NOMO-1 (cell line): ENCODE measurements around the gene PNKD.
A peak's percentile ranks its signal among the peaks of the same experiment; 100 is the strongest.

Experiments
- DNase-seq, 2 experiments: peaks; one replicate each; lab custom pipeline; 2025; ENCODE audit not compliant: unreplicated experiment in 2 of 2; lab: John Stamatoyannopoulos, UW

PNKD gene

DNA sequence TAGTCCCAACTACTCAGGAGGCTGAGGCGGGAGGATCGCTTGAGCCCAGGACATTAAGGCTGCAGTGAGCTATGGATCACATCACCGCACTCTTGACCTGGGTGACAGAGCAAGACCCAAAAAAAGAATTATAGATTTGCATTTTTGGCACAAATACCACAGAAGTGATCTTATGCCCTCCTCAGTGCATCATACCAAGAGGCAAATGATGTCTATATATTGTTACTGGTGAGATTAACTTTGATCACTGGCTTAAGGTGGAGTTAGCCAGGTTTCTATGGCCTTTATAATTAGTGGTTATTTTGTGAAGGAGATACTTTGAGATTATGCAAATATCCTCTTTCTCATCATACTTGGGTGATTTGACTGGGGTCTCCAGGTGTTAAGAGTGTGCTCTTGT, 64.2 kb downstream of the PNKD start:
- DNase-seq, result no peak

GRCh38 chr2:218340656-218341055, 70.3 kb downstream of the PNKD start:
- DNase-seq, result no peak

DNA sequence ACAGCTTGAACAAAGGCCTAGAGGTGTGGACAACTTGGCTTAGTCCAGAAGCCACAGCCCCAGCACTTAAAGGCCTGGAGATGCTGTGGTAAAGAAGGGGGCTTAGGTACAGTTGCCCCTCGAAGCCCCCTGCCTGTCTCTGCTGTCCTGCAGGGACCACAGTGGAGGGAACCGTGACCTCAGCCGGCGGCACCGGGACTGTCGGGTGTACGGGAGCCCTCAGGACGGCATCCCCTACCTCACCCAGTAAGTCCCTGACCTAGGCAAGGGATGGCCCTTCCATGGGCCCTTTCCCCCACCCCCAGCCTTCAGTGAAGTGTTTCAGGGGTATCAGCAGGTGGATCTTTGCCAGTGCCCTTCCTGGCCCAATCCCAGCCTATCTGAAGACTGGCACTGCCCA, 71.1 kb downstream of the PNKD start:
- no peak for DNase-seq

DNA sequence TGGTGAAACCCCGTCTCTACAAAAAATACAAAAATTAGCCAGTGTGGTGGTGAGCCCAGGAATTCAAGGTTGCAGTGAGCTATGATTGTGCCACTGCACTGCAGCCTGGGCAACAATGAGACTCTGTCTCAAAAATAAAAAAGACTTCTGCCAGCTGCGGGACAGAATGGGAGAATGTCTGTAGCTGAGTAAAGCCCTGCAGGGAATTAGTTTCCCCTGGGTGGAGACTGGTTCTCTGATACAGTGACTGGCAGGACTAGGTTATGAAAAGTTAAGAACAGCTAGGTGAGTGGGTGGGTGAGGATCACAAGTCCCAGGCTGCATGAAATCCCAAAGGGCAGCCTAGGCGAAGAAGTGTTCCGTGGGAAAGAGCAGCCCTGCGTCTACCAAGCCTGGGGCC, 72.5 kb downstream of the PNKD start:
- no peak for DNase-seq

GRCh38 chr2:218343591-218343990, 73.3 kb downstream of the PNKD start:
- no peak for DNase-seq

DNA sequence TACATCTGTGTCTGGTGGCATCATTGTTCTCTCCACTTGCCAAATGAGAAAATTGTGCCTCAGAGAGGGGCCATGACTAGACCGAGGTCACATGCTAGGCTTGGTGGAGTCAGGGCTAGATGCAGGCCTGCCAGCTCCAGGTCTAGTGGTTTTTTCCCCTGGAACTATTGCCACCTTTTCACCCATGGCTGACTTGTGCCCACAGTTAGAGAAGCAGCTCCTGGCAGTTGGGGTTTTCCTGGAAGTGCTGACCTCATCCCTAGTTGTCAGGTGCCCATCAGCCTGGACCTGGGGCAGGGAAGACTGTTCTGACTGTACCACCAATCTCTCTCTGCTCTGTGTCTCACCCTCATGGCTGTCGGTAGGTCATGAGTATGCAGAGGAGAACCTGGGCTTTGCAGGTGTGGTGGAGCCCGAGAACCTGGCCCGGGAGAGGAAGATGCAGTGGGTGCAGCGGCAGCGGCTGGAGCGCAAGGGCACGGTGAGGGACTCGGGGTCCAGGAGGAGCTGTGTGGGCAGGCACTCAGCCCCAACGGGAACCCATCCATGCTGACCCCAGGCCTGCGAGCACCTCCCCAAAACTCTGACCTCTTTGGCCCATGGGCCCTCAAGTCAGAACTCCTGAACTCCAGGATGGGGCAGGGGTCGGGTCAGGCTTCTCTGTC, 73.9 kb downstream of the PNKD start:
- no peak for DNase-seq

DNA sequence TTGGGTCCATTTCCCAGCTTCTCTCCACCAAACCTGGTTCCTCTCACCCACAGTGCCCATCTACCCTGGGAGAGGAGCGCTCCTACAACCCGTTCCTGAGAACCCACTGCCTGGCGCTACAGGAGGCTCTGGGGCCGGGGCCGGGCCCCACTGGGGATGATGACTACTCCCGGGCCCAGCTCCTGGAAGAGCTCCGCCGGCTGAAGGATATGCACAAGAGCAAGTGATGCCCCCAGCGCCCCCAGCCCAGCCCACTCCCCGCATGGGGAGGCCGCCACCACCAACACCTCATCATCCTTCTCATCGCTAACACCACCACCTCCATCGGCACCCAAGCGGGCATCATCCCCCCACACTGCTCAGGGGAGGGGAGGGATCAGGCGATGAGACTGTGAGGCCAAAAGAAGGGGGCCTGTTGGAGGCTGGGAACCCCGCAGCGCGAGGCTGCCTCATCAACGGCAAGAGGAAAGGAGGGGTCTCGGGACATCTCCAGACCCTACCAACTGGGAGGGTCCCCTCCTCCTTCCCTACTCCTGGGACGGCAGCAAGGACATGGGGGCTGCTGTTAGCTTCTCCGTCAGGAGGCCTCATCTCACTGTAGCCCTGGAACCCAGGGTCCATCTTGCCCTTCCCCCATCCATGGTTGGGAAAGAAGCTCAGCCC, 74.6 kb downstream of the PNKD start:
- no peak for DNase-seq

DNA sequence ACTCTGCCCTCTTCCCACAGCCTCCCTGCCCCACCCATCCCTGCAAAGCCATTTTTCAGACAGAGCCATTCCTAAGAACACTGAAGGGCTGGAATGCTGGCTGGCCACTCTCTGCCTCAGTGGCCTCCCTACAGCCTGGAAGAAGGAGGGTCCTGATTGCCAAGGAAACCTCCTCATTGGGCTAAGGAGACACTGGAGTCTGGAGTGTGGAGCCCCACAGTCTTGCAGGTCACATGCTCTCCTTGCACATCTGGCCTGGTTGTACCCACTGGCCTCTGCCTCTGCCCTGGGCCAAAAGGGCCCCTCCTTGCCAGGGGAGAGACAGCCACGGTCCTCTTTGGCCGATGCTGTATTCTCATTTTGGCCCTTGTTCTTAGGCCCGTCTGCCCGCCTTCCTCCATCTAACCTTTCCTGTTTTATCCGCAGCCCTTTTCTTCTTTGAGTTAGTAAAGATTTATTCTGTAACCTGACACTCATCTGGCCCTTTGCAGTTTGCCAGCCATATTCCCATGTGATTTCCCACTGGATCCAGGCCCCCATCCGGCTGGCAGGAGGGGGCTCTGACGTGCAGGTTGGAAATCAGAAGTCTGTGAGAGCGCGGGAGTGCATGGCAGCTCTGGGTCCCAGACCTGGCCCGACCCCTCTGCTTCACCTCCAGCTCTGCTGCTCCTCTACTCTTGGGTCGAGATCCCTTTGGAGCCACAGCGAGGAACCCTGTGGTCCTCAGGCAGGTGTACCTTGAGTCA, 75.3 kb downstream of the PNKD start:
- DNase-seq, result no peak

- no peak for DNase-seq
Observed at GRCh38 chr2:218347172-218347571, 76.9 kb downstream of the PNKD start.

DNA sequence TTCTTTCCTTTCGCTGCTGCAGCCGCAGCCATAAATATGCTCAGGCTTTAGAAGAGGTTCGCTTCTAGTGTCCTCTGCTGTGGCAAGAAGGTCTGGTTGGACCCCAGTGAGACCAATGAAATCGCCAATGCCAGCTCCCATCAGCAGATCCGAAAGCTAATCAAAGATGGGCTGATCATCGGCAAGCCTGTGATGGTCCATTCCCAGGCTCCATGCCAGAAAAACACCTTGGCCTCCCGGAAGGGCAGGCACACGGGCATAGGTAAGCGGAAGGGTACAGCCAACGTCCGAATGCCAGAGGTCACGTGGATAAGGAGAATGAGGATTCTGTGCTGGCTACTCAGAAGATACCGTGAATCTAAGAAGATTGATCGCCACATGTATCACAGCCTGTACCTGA, 83.7 kb downstream of the PNKD start:
- no peak for DNase-seq

GRCh38 chr2:218354850-218355443, 84.6 kb downstream of the PNKD start:
- no peak for DNase-seq

DNA sequence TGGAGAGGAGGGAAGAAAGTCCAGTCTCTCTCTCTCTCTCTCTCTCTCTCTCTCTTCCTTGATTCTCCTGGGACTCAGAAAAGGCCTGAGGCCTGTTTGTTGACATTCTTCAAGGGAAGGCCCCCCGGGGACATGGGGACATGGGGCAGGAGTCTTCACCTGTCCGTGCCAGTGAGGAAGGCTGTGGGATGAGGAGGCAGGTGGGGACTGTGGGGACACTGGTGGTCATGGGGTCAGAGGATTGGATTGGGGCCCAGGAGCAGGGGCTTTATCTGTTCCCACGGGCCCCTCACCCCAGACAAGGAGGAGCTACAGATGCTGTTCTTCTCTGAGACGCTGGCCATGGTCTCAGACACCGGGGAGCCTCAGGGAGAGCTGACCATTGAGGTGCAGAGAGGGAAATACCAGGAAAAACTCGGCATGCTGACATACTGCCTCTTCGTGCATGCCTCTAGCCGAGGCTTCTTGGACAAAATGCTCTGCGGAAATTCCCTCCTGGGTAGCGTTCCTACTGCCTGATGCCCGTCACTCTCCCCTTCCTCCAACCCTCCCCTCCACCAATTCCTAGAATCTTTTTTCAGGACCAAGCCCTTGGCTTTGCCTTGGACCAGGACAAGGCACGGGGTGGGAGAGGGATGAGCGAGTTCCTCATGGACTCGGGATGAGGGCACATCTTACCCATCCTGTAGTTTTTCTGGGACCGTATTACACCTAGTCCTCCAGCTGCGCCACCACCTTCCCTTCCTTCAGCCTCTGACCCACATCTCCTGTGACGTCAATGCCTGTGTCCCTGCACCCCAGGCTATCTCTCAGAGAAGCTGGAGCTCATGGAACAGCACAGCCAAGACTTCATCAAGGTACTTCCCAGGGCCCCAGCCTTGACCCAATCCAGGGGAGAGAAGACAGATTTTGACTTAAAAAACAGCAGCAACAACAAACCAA, 87.2 kb downstream of the PNKD start:
- no peak for DNase-seq

DNA sequence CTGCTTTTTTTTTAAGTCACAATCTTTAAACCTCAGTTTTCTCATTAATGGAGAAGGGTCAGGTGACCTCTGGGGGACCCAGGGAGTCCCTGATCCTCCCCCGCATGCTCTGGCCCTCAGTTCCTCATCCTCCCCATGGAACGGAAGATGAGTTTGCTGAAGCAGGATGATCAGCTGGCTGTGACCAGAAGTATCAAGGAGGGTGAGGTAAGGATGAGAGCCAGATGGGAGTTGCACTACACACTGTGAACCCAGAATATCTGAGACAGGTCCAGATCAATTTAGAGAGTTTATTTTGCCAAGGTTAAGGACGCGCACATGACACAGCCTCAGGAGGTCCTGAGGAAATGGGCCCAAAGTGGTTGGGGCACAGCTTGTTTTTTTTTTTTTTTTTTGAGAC, 90.1 kb downstream of the PNKD start:
- no peak for DNase-seq

- no peak for DNase-seq
Observed at GRCh38 chr2:218362606-218363005, 92.3 kb downstream of the PNKD start.

- peak in 1 of 2 experiments; percentile 28 for DNase-seq
Observed at GRCh38 chr2:218363736-218364135, 93.4 kb downstream of the PNKD start.

DNA sequence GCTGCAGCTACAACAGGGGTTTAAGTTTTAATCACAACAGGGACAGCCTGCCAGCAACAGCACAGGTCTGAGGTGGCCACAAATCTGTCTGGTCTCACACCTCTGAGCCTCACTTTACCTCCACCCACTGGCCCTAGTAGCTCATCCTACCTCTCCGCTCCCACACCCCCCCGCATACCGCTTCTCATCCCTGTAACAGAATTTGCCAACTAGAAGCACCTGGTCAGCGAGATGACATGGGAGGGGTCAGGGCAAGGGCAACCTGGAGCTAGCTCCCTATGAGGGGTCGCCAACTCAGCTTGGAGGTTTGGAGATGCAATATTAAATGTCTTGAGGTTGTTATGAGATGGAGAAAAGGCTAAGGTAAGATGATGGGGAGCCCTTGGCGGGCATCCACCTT, 93.9 kb downstream of the PNKD start:
- DNase-seq, result no peak

DNA sequence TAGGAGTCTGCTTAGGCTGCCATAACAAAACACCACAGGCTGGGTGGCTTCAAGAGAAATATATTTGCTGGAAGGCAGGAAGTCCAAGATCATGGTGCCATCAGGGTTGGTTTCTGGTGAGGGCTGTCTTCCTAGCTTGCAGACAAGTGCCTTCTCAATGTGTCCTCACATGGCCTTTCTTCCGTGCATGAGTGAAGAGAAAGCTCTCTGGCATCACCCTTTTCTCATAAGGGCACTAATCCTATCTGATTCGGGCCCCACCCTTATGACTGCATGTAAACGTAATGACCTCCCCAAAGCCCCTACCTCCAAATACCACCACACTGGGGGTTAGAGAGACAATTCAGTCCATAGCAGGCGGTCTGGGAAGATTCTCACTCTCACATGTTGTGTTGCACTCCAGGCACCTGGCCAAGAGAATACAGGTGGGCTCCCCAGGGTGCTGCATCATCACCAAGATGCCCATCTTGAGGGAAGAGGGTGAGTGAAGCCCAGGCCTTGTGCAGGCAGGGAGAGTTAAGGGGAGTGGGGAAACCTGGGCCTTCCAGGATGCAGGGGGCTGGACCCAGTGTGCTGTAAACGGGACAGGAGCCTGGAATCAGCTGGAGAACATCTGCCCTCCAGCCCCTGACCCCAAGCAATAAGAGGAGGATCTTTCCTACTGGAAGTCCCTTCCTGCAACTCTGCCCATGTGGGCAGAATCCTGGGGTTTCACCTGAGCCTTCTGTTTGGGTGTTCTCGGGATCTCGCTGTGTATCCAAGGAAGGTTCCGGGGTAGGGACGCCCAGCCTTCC, 96.5 kb downstream of the PNKD start:
- DNase-seq, result no peak

- peak; percentile 95 to 96 for DNase-seq
Observed at GRCh38 chr2:218367415-218368149, 97.3 kb downstream of the PNKD start.

- DNase-seq, result no peak
Observed at GRCh38 chr2:218368150-218368528, 97.8 kb downstream of the PNKD start.
